K562 (cell line): ENCODE measurements around the gene OBSCN. TPM values are rescaled to one million over a fixed set of nuclear protein-coding genes. Genes with fewer than 3 reads are reported as not detected.

Source experiments
- BCOR ChIP-seq: fragments of 450-650 bp; IDR thresholded peaks from 2 replicates; pipeline ENCODE4 v1.6.1; 2016
- CBFA2T3 ChIP-seq: fragments of 450-650 bp; IDR thresholded peaks from 2 replicates; pipeline ENCODE4 v1.6.1; 2017
- CREB1 ChIP-seq, 2 experiments: sonication (generic) in 1 of 2; formaldehyde crosslinking in 1 of 2; IDR thresholded peaks; 2 replicates each; pipeline versions ENCODE4 v1.6.1 to v1.8.0; 2012 to 2022; ENCODE audit warnings: inconsistent platforms in 1 of 2, mild to moderate bottlenecking in 1 of 2, missing genetic modification reagents in 1 of 2, moderate library complexity in 1 of 2
- CTCF ChIP-seq, 3 experiments: IDR thresholded peaks in 2 of 3; conservative IDR thresholded peaks in 1 of 3; 2 replicates each; pipeline ENCODE4 v1.5.1; 2011 to 2012; ENCODE audit warnings: low read length in 3 of 3, mild to moderate bottlenecking in 3 of 3, control low read depth in 2 of 3, improper control_type of control experiment in 1 of 3, inconsistent platforms in 1 of 3, low read depth in 1 of 3, mixed read lengths in 1 of 3, moderate library complexity in 1 of 3; ENCODE audit not compliant: insufficient read depth in 2 of 3
- EGR1 ChIP-seq: fragments of 450-650 bp; conservative IDR thresholded peaks from 2 replicates; pipeline ENCODE4 v1.6.1; 2017; ENCODE audit warnings: mild to moderate bottlenecking
- EP400 ChIP-seq: fragments of 450-650 bp; IDR thresholded peaks from 2 replicates; pipeline ENCODE4 v1.6.1; 2017; ENCODE audit warnings: antibody characterized with exemption, mild to moderate bottlenecking, moderate library complexity
- HNRNPL ChIP-seq: fragments of 200-400 bp; formaldehyde crosslinking; IDR thresholded peaks from 2 replicates; pipeline ENCODE4 v1.6.1; 2017; ENCODE audit warnings: low read depth, mild to moderate bottlenecking, low read length
- MIER1 ChIP-seq: fragments of 450-650 bp; IDR thresholded peaks from 2 replicates; pipeline ENCODE4 v1.6.1; 2016; ENCODE audit warnings: antibody characterized with exemption, mild to moderate bottlenecking, low read depth
- MLLT1 ChIP-seq, 2 experiments: fragments of 450-650 bp; IDR thresholded peaks; 2 replicates each; pipeline ENCODE4 v1.6.1; 2016
- MYNN ChIP-seq, 2 experiments: sonication (generic); formaldehyde crosslinking in 1 of 2; IDR thresholded peaks; 2 replicates each; pipeline versions ENCODE4 v1.5.0 to v1.6.1; 2016 to 2020; ENCODE audit warnings: antibody characterized with exemption in 1 of 2, missing genetic modification reagents in 1 of 2
- RREB1 ChIP-seq: fragments of 250-450 bp; sonication (Bioruptor Pico); IDR thresholded peaks from 2 replicates; pipeline ENCODE4 v1.4.0; 2020
- SMAD1 ChIP-seq: fragments of 150-350 bp; IDR thresholded peaks from 2 replicates; pipeline ENCODE4 v1.6.1; 2014; ENCODE audit warnings: low read length, low read depth; ENCODE audit not compliant: partially characterized antibody
- SMAD3 ChIP-seq: fragments of 450-650 bp; formaldehyde crosslinking; conservative IDR thresholded peaks from 2 replicates; pipeline ENCODE4 v1.4.0; 2020; ENCODE audit warnings: mild to moderate bottlenecking
- TEAD1 ChIP-seq, 2 experiments: fragments of 450-650 bp in 1 of 2; sonication (generic) in 1 of 2; formaldehyde crosslinking; IDR thresholded peaks; 2 replicates each; pipeline versions ENCODE4 v1.4.0 to v1.8.0; 2020 to 2022; ENCODE audit warnings: mild to moderate bottlenecking in 2 of 2, missing genetic modification reagents in 1 of 2
- ZBTB9 ChIP-seq: fragments of 450-650 bp; formaldehyde crosslinking; IDR thresholded peaks from 2 replicates; pipeline ENCODE4 v1.4.0; 2020; ENCODE audit warnings: mild to moderate bottlenecking, moderate library complexity
- polyA plus RNA-seq, 8 experiments: library from polyadenylated mRNA; depleted of rRNA in 4 of 8; stranded (reverse) in 5 of 8; unstranded in 3 of 8; fragments of >200 nt; fragmentation: Nextera tagmentation in 2 of 8; fragmentation: Illumina TruSeq in 1 of 8; extraction: Ambion mirVana in 2 of 8; extraction: Trizol in 1 of 8; gene quantifications; 2 replicates each; pipeline versions ENCODE4 v1.2.1 to v1.2.3, GENCODE V29; 2011 to 2014; ENCODE audit warnings: inconsistent platforms in 1 of 8, missing spikeins in 1 of 8
- total RNA-seq, 7 experiments: library from RNA; depleted of rRNA in 6 of 7; stranded (reverse); fragments of >200 nt in 6 of 7; fragmentation: Illumina TruSeq in 2 of 7; extraction: Trizol in 2 of 7; gene quantifications; 2 replicates each; pipeline versions ENCODE4 v1.2.1 to v1.2.3, GENCODE V29; 2011 to 2021; ENCODE audit warnings: low replicate concordance in 1 of 7

The OBSCN gene
- total and polyA plus RNA-seq, 9 of the 15 experiments (the other 6 are each of a cell fraction or from before 2014, with no cell fraction given), result 0.18 to 19.7 (median 3.6) TPM

- TF ChIP-seq RREB1 (CRISPR knock-in tag) (0 out of 2 replicates have a peak, but pooled peaks have one; percentile 57), SMAD3 (CRISPR knock-in tag) (no peak), MIER1 (no peak), CTCF (IDR thresholded peaks at IDR 0.05 in 2 of 3, conservative IDR thresholded peaks at IDR 0.05 in 1 of 3; ENCODE audit: insufficient read depth in 2 of 3, low read depth in 1 of 3, low read length in 3 of 3) (peak; percentile 79 to 88 (median 80)), SMAD1 (no peak), BCOR (0 out of 2 replicates have a peak, but pooled peaks have one; percentile 76), ZBTB9 (CRISPR knock-in tag) (peak; percentile 74; the same call in 1 of the 2 replicates), EP400 (peak; percentile 91), CREB1 (IDR thresholded peaks at IDR 0.05) (0 out of 2 replicates have a peak, but pooled peaks have one; percentile 9), CREB1 (CRISPR knock-in tag; IDR thresholded peaks at IDR 0.05) (no peak), EGR1 (peak; percentile 49), MLLT1 (IDR thresholded peaks at IDR 0.05) (peak in 1 of 2 experiments; percentile 89; a peak in 2 of 4 replicates), MYNN (IDR thresholded peaks at IDR 0.05) (peak; percentile 82), MYNN (CRISPR knock-in tag; IDR thresholded peaks at IDR 0.05) (no peak), TEAD1 (CRISPR knock-in tag; IDR thresholded peaks at IDR 0.05) (peak; percentile 10 to 88; a peak in 1 of 4 replicates), CBFA2T3 (peak; percentile 80), HNRNPL (peak; percentile 83)
Measured at GRCh38 chr1:228340686-228341449, 133.0 kb downstream of the OBSCN start (continued).
